ENCODE measurements around the gene ATRN. TPM values are rescaled to one million over a fixed set of nuclear protein-coding genes. Genes with fewer than 3 reads are reported as not detected.

ATRN gene
- total and polyA plus RNA-seq, 2 experiments from 2014 or later: 14.7 to 71.1 TPM

DNA sequence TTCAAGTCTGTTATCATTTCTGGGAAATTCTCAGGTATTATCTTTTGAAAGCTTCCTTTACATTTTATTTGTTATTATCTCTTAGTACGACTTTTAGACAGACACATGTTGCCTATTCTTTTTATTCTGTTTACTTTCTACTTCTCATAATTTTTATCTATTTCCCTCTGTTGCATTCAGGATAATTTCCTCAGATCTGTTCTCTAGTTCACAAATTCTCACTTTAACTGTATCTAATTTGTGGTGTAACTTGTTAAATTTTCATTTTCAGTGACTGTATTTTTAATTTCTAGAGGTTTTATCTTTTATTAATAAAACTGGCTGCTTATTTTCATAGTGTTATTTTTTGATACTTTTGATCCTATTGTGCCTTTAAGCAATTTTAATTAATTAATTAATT, 16.0 kb downstream of the ATRN start:
- Histone ChIP-seq H3K27ac (no peak overlapping the region), H4K20me1 (ENCODE audit: insufficient read depth, poor library complexity, severe bottlenecking) (peaks cover 12% of the 10 kb centered on the region), H2AFZ (no peak overlapping the region), H3K4me3 (no peak overlapping the region), H3K79me2 (peaks cover 83% of the 10 kb centered on the region), H3K36me3 (replicated peaks; ENCODE audit: insufficient read depth, low read depth) (no peaks in the 10 kb centered on the region), H3K27me3 (no peaks in the 10 kb centered on the region), H3K9me3 (ENCODE audit: low read depth) (no peaks in the 10 kb centered on the region), H3K4me1 (ENCODE audit: insufficient read depth) (no peaks in the 10 kb centered on the region), H3K9me2 (replicated peaks; ENCODE audit: insufficient read depth) (no peaks in the 10 kb centered on the region), H3K4me2 (no peak overlapping the region)
- DNase-seq (ENCODE audit: low spot score): no peak
- no peak for TF ChIP-seq EZH2phosphoT487 (IDR thresholded peaks at IDR 0.05; ENCODE audit: low read depth, severe bottlenecking, unreplicated experiment)
- TF ChIP-seq, protein P1, sequence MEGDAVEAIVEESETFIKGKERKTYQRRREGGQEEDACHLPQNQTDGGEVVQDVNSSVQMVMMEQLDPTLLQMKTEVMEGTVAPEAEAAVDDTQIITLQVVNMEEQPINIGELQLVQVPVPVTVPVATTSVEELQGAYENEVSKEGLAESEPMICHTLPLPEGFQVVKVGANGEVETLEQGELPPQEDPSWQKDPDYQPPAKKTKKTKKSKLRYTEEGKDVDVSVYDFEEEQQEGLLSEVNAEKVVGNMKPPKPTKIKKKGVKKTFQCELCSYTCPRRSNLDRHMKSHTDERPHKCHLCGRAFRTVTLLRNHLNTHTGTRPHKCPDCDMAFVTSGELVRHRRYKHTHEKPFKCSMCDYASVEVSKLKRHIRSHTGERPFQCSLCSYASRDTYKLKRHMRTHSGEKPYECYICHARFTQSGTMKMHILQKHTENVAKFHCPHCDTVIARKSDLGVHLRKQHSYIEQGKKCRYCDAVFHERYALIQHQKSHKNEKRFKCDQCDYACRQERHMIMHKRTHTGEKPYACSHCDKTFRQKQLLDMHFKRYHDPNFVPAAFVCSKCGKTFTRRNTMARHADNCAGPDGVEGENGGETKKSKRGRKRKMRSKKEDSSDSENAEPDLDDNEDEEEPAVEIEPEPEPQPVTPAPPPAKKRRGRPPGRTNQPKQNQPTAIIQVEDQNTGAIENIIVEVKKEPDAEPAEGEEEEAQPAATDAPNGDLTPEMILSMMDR (IDR thresholded peaks at IDR 0.05; ENCODE audit: poor library complexity): no peak
- no peak for TF ChIP-seq EZH2 (IDR thresholded peaks at IDR 0.05; ENCODE audit: borderline replicate concordance)
- WGBS (ENCODE audit: low lambda C conversion rate, missing lambda C conversion rate): 95% methylated on average over 1 of the region's 1 CpG

DNA sequence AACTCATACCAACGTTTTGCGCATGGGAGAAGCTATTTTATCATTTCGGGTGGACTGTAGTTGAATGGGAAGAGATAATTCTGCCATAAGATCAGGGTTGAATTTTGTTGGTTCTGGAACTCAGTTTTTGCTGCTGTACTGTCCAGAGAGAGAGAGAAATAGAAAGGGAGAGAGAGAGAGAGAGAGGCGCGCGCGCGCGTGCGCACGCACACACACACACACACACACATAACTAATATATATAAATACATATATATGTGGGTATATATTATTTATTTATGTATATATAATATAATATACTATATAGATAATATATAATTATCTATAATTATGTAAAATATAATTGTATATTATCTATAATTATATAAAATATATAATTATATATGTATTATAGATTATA, 21.9 kb downstream of the ATRN start:
- H3K27me3 ChIP-seq: no peaks in the 10 kb centered on the region
- peaks cover 6% of the 10 kb centered on the region for H3K4me1 ChIP-seq (ENCODE audit: insufficient read depth)
- peaks cover 16% of the 10 kb centered on the region for H4K20me1 ChIP-seq (ENCODE audit: insufficient read depth, poor library complexity, severe bottlenecking)
- H3K9me2 ChIP-seq (replicated peaks; ENCODE audit: insufficient read depth): no peaks in the 10 kb centered on the region
- no peaks in the 10 kb centered on the region for H3K9me3 ChIP-seq (ENCODE audit: low read depth)
- H3K36me3 ChIP-seq (replicated peaks; ENCODE audit: insufficient read depth, low read depth): no peaks in the 10 kb centered on the region
- H3K4me3 ChIP-seq: no peak overlapping the region
- DNase-seq (ENCODE audit: low spot score): no peak
- H3K27ac ChIP-seq: no peak overlapping the region
- no peak for TF ChIP-seq EZH2 (IDR thresholded peaks at IDR 0.05; ENCODE audit: borderline replicate concordance)
- TF ChIP-seq EZH2phosphoT487 (IDR thresholded peaks at IDR 0.05; ENCODE audit: low read depth, severe bottlenecking, unreplicated experiment): no peak
- TF ChIP-seq, protein P1 (IDR thresholded peaks at IDR 0.05; ENCODE audit: poor library complexity): no peak
- H3K79me2 ChIP-seq: peaks cover 81% of the 10 kb centered on the region
- no peak overlapping the region for H3K4me2 ChIP-seq
- H2AFZ ChIP-seq: no peak overlapping the region
- 93% methylated on average over 5 of the region's 11 CpGs for WGBS (ENCODE audit: low lambda C conversion rate, missing lambda C conversion rate)

DNA sequence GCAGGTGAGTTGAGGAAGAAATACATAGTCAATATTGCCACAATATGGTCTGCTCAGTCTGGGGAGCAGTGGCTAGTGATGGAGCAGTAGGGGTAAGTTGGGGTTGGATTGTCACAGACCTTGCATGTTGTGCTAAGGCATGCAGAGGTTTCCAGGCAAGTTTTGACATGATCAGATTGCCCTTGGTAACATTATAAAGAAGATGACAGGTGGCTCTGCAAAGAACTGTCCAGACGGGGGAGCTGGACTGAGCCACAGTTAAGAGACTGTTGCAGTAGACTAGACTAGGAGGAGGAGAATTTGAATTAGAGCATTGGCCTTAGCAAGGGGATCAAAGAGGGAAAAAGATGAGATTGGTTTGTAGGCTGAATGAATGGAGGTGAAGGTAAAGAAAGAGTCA, 23.4 kb downstream of the ATRN start:
- WGBS (ENCODE audit: low lambda C conversion rate, missing lambda C conversion rate): 76% methylated on average over 1 of the region's 1 CpG

More for the DNA sequence above, 23.4 kb downstream of the ATRN start:
- peaks cover 16% of the 10 kb centered on the region for H4K20me1 ChIP-seq (ENCODE audit: insufficient read depth, poor library complexity, severe bottlenecking)
- no peaks in the 10 kb centered on the region for H3K9me3 ChIP-seq (ENCODE audit: low read depth)
- no peaks in the 10 kb centered on the region for H3K36me3 ChIP-seq (replicated peaks; ENCODE audit: insufficient read depth, low read depth)
- DNase-seq (ENCODE audit: low spot score): no peak
- no peak overlapping the region for H3K4me3 ChIP-seq
- H3K79me2 ChIP-seq: peaks cover 65% of the 10 kb centered on the region
- no peak overlapping the region for H2AFZ ChIP-seq
- TF ChIP-seq EZH2 (IDR thresholded peaks at IDR 0.05; ENCODE audit: borderline replicate concordance): no peak
- TF ChIP-seq, protein P1 (IDR thresholded peaks at IDR 0.05; ENCODE audit: poor library complexity): no peak
- no peak for TF ChIP-seq EZH2phosphoT487 (IDR thresholded peaks at IDR 0.05; ENCODE audit: low read depth, severe bottlenecking, unreplicated experiment)
- no peaks in the 10 kb centered on the region for H3K9me2 ChIP-seq (replicated peaks; ENCODE audit: insufficient read depth)
- H3K4me1 ChIP-seq (ENCODE audit: insufficient read depth): peaks cover 6% of the 10 kb centered on the region
- no peaks in the 10 kb centered on the region for H3K27me3 ChIP-seq
- no peak overlapping the region for H3K4me2 ChIP-seq
- no peak overlapping the region for H3K27ac ChIP-seq

Data from hepatocyte (in vitro differentiated cells).